Sigmoid colon (tissue), 7 donors: ENCODE data around the gene PRKD2. TPM values are rescaled to one million over a fixed set of nuclear protein-coding genes. Genes with fewer than 3 reads are reported as not detected.

ENCODE experiments used
- DNase-seq: peaks from one replicate; pipeline ENCODE4 v3.0.0-alpha.2; 2019
- H3K27ac ChIP-seq, 4 donors: fragments of 200-600 bp; sonication (generic); one replicate each; pipeline ENCODE4 v1.5.1; 2016 to 2019; ENCODE audit warnings: mild to moderate bottlenecking in 1 of 4
- H3K27me3 ChIP-seq, 3 donors: fragments of 200-600 bp; sonication (generic); one replicate each; pipeline ENCODE4 v1.5.1; 2019; ENCODE audit warnings: mild to moderate bottlenecking in 1 of 3
- H3K36me3 ChIP-seq, 4 donors: fragments of 200-600 bp; sonication (generic); one replicate each; pipeline ENCODE4 v1.5.1; 2016 to 2019
- H3K4me1 ChIP-seq, 4 donors: fragments of 200-600 bp; sonication (generic); one replicate each; pipeline ENCODE4 v1.5.1; 2017 to 2019
- H3K4me3 ChIP-seq, 4 donors: fragments of 200-600 bp; sonication (generic); one replicate each; pipeline ENCODE4 v1.5.1; 2017 to 2019; ENCODE audit warnings: mild to moderate bottlenecking in 2 of 4, moderate library complexity in 1 of 4
- H3K9me3 ChIP-seq, 4 donors: fragments of 200-600 bp in 3 of 4; sonication (generic) in 3 of 4; one replicate each; pipeline versions ENCODE4 v1.5.1 to v1.6.1; 2013 to 2019
- EP300 ChIP-seq, 4 donors: sonication (generic); formaldehyde crosslinking; IDR thresholded peaks; one replicate each; pipeline ENCODE4 v1.6.1; 2017; ENCODE audit warnings: antibody characterized with exemption in 4 of 4
- POLR2A ChIP-seq, 2 donors: fragments of 450-650 bp; IDR thresholded peaks; one replicate each; pipeline ENCODE4 v1.6.1; 2016; ENCODE audit warnings: antibody characterized with exemption in 2 of 2, mild to moderate bottlenecking in 2 of 2, moderate library complexity in 2 of 2
- POLR2AphosphoS5 ChIP-seq, 4 donors: sonication (generic); formaldehyde crosslinking; IDR thresholded peaks; one replicate each; pipeline ENCODE4 v1.6.1; 2017; ENCODE audit warnings: antibody characterized with exemption in 4 of 4
- WGBS, 2 donors: extraction: QIAGEN DNeasy Blood & Tissue Kit; methylation state at CpG; one replicate each; pipeline ENCODE4 v1.1.7; 2013; 5-methylcytosine and 5-hydroxymethylcytosine counted together
- intact Hi-C: fragments of 100-400 bp; cut with DNase I; formaldehyde crosslinking; loops from one replicate; pipeline ENCODE4 v1.15.1; 2023
- polyA plus RNA-seq, 3 donors: library from polyadenylated mRNA; stranded (reverse); fragments of 200-250 nt; gene quantifications; one replicate each; pipeline ENCODE4 v1.2.3, GENCODE V29; 2013
- total RNA-seq, 4 donors: library from RNA; depleted of rRNA; stranded (reverse); fragments of >200 nt; gene quantifications; one replicate each; pipeline ENCODE4 v1.1.0, GENCODE V29; 2016
- TF ChIP-seq, protein P1 (sequence below), 4 experiments: fragments of 450-650 bp in 3 of 4; fragments of 200-600 bp in 1 of 4; IDR thresholded peaks; one replicate each; pipeline ENCODE4 v1.5.1; 2016 to 2019; ENCODE audit warnings: antibody characterized with exemption in 4 of 4, mild to moderate bottlenecking in 3 of 4, moderate library complexity in 2 of 4
- donor health status: healthy with polysubstance abuse.
- donor health status: Bipolar disorder and iron deficiency.
- donor health status: healthy.

Gene PRKD2
- total and polyA plus RNA-seq, 7 donors = 14.7 to 51.7 (median 18.6) TPM

DNA sequence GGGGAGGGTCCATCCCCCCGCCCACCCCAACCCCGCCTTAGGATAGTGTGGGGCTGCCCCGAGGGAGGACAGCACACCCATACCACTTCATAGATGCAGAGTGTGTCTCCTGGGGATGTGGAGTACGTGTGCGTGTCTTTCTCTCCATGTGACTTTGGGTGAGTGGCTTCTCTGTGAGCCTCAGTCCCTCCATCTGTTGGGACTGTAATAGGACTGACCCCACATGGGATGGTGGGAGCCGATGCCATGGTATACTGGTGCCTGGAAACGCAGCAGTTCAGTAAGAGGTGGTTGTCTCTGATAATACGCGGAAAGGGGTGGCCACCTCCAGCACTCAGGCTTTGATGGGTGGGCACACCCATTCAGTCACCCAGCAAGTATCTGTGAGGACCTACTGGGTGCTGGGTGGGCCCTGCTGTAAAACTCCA lies 816 bp upstream of the PRKD2 start:
- Histone ChIP-seq H3K4me3 (peak overlapping the region; percentile 71 to 86 (median 80)), H3K27ac (peak overlapping the region; percentile 84 to 92 (median 90)), H3K27me3 (no peaks in the 10 kb centered on the region), H3K4me1 (peaks cover 0 to 45% (median 26%) of the 10 kb centered on the region in 4 donors), H3K9me3 (no peaks in the 10 kb centered on the region), H3K36me3 (peaks cover 11 to 30% (median 26%) of the 10 kb centered on the region in 4 donors)
- DNase-seq = peak; percentile 64
- 15 to 17% methylated on average over 9 of the region's 9 CpGs for WGBS, 2 donors
- TF ChIP-seq, protein P1, sequence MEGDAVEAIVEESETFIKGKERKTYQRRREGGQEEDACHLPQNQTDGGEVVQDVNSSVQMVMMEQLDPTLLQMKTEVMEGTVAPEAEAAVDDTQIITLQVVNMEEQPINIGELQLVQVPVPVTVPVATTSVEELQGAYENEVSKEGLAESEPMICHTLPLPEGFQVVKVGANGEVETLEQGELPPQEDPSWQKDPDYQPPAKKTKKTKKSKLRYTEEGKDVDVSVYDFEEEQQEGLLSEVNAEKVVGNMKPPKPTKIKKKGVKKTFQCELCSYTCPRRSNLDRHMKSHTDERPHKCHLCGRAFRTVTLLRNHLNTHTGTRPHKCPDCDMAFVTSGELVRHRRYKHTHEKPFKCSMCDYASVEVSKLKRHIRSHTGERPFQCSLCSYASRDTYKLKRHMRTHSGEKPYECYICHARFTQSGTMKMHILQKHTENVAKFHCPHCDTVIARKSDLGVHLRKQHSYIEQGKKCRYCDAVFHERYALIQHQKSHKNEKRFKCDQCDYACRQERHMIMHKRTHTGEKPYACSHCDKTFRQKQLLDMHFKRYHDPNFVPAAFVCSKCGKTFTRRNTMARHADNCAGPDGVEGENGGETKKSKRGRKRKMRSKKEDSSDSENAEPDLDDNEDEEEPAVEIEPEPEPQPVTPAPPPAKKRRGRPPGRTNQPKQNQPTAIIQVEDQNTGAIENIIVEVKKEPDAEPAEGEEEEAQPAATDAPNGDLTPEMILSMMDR (IDR thresholded peaks at IDR 0.05) = no peak
- TF ChIP-seq POLR2AphosphoS5 (IDR thresholded peaks at IDR 0.05) (no peak), POLR2A (IDR thresholded peaks at IDR 0.05) (no peak), EP300 (IDR thresholded peaks at IDR 0.05) (no peak)
- intact Hi-C loops = no loop called here

DNA sequence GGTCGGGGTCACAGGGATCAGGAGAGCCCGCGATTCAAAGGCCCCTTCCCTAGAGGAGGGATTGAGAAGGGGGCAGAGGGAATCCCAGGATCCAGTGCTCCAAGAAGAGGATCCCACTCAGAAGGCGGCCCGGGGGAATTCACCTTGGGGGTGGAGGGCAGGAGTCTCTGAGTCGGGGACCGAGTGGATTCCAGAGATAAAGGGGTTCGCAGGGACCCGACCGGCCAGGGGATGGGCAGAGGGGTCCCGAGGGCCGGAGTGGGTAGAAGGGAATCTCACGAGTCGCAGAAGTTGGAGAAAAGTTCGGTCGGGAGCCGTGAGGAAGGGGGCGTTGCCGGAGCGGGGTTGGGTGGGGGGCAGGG lies 261 bp downstream of the PRKD2 start:
- no peaks in the 10 kb centered on the region for H3K9me3 ChIP-seq
- H3K4me3 ChIP-seq = peak overlapping the region; percentile 71 to 86 (median 80)
- peak overlapping the region; percentile 84 to 92 (median 90) for H3K27ac ChIP-seq
- no peak for DNase-seq
- no peaks in the 10 kb centered on the region for H3K27me3 ChIP-seq
- intact Hi-C loops = no loop called here
- TF ChIP-seq EP300 (IDR thresholded peaks at IDR 0.05) = no peak
- no peak for TF ChIP-seq POLR2AphosphoS5 (IDR thresholded peaks at IDR 0.05)
- no peak for TF ChIP-seq POLR2A (IDR thresholded peaks at IDR 0.05)
- TF ChIP-seq, protein P1 (IDR thresholded peaks at IDR 0.05) = no peak
- peaks cover 2 to 19% (median 15%) of the 10 kb centered on the region in 4 donors for H3K36me3 ChIP-seq
- H3K4me1 ChIP-seq = peaks cover 0 to 45% (median 26%) of the 10 kb centered on the region in 4 donors
- WGBS, 2 donors = 0 to 1% methylated on average over 20 of the region's 20 CpGs

DNA sequence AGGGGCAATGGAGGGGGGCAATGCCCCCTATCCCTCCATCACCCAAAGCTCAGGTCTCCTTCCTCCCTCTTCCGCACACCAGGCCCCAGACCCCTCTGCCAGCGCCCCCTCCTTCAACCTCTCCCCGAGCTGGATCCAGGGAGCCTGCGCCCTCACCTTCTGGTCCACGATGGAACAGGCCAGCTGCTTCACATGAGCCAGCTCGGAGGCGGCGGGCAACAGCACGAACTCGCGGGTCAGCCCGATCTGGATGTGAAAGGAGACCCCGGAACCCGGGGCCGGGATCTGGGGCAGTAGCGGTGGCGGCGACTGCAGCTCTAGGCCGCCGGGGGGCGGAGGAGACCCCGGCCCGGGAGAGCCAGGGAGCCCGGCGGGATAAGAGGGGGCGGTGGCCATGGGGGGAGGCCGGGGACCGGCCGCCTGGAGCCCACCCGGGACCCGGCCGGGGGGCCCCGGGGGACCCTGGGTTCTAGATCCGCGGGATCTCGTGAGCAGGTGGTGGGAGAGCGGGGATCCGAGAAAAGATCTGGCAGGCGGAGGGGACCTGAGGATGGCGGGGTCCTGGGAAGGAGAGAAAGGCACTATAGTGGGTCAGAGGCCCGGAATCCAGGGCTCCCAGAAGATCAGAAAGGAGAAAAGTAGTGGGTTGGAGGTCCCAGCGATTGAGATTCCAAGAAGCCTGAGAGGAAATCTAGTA lies 791 bp downstream of the PRKD2 start:
- Histone ChIP-seq H3K27me3 (no peaks in the 10 kb centered on the region), H3K4me1 (peaks cover 0 to 45% (median 26%) of the 10 kb centered on the region in 4 donors), H3K9me3 (no peaks in the 10 kb centered on the region), H3K4me3 (peak overlapping the region; percentile 71 to 86 (median 80)), H3K36me3 (peaks cover 0 to 14% (median 11%) of the 10 kb centered on the region in 4 donors), H3K27ac (peak overlapping the region; percentile 84 to 92 (median 90))
- DNase-seq = peak; percentile 77
- TF ChIP-seq, protein P1 (IDR thresholded peaks at IDR 0.05) = no peak
- TF ChIP-seq POLR2AphosphoS5 (IDR thresholded peaks at IDR 0.05) (no peak), POLR2A (IDR thresholded peaks at IDR 0.05) (no peak), EP300 (IDR thresholded peaks at IDR 0.05) (no peak)
- 1% methylated on average over 42 of the region's 42 CpGs for WGBS, 2 donors
- intact Hi-C loops = no loop called here

DNA sequence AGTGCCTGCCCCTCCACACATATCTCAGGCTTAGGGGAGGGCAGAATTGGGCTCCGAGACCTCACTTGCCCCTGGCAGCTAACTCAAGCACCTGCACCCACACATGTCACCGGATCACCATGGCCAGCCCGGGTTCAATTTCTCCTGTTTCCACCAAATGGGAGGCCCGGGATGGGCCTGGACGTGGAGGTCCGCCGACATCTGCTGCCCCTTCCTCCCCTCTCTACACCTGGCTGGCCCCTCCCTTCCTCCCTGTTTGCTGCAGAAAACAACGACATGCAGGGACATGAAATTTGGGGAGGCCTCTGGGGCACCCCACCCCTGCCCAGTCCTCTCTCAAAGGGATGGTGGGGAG lies 1.3 kb downstream of the PRKD2 start:
- TF ChIP-seq, protein P1 (IDR thresholded peaks at IDR 0.05) = no peak
- no peak for TF ChIP-seq POLR2A (IDR thresholded peaks at IDR 0.05)
- TF ChIP-seq POLR2AphosphoS5 (IDR thresholded peaks at IDR 0.05) = no peak
- no peak for TF ChIP-seq EP300 (IDR thresholded peaks at IDR 0.05)
- WGBS, 2 donors = 6 to 15% methylated on average over 8 of the region's 8 CpGs
- no peaks in the 10 kb centered on the region for H3K27me3 ChIP-seq
- H3K36me3 ChIP-seq = peaks cover 0 to 10% (median 10%) of the 10 kb centered on the region in 4 donors
- peak overlapping the region; percentile 71 to 86 (median 80) for H3K4me3 ChIP-seq
- intact Hi-C loops = no loop called here
- H3K4me1 ChIP-seq = peaks cover 0 to 45% (median 26%) of the 10 kb centered on the region in 4 donors
- no peaks in the 10 kb centered on the region for H3K9me3 ChIP-seq
- H3K27ac ChIP-seq = peak overlapping the region; percentile 84 to 92 (median 90)
- peak; percentile 67 for DNase-seq
